GM18508 (cell line): ENCODE measurements around the gene UBE2D2.

Experiments
- ATAC-seq: cut with Tn5 transposase; IDR thresholded peaks from one replicate; pipeline ENCODE4 v1.9.1; 2021; ENCODE audit warnings: moderate number of reproducible peaks; ENCODE audit not compliant: insufficient read depth, unreplicated experiment

UBE2D2 gene

GRCh38 chr5:139657363-139658321, 96.5 kb downstream of the UBE2D2 start:
- ATAC-seq: no peak

- ATAC-seq: no peak
Measured at GRCh38 chr5:139658501-139658927, 97.4 kb downstream of the UBE2D2 start.

GRCh38 chr5:139658928-139659667, 98.0 kb downstream of the UBE2D2 start:
- no peak for ATAC-seq

- no peak for ATAC-seq
Measured at GRCh38 chr5:139659695-139660101, 98.6 kb downstream of the UBE2D2 start.

GRCh38 chr5:139660105-139660922, 99.2 kb downstream of the UBE2D2 start:
- ATAC-seq: no peak

- ATAC-seq: no peak
Measured at GRCh38 chr5:139660923-139661814, 100.0 kb downstream of the UBE2D2 start.

GRCh38 chr5:139662617-139663016, 101.5 kb downstream of the UBE2D2 start:
- no peak for ATAC-seq

DNA sequence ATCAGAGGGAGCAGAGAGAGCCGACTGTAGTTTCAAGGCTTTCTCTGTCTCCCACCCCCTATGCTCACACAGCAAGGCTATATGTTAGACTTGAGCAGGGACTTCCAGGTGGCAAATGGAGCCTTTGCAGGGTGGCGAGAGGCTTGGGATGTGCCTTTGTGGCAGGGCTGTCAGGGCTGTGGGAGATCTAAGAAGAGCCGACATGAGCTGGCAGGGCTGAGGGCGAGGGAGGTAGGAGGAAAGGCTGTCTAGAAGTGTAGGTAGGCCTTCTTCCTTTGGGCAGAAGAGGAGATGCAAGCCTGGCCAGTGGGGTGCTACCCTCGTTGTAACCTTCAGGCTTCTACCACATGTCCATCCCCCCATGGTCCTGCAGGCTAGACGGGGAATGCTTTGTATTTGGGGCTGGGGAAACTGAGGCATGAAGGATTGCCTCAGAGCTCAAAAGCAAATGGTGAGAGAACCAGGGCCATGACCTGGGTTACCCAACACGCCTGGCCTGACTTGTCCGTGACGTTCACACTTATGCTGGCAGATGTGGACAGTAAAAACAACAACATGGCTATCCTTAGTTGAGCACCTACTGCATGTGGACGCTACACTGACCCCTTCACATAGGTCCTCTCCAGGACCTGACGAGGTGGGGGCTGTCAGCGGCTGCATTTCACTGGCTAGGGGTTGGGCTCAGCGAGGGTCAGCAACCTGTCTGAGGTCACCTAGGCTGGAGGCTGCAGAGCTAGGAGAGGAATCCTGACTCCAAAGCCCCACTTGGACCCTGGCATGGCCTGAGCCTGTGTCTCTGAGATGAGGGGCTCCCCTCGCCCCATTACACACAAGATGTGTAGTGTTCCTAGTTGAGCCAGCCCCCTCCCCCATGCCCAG, 102.3 kb downstream of the UBE2D2 start:
- no peak for ATAC-seq

DNA sequence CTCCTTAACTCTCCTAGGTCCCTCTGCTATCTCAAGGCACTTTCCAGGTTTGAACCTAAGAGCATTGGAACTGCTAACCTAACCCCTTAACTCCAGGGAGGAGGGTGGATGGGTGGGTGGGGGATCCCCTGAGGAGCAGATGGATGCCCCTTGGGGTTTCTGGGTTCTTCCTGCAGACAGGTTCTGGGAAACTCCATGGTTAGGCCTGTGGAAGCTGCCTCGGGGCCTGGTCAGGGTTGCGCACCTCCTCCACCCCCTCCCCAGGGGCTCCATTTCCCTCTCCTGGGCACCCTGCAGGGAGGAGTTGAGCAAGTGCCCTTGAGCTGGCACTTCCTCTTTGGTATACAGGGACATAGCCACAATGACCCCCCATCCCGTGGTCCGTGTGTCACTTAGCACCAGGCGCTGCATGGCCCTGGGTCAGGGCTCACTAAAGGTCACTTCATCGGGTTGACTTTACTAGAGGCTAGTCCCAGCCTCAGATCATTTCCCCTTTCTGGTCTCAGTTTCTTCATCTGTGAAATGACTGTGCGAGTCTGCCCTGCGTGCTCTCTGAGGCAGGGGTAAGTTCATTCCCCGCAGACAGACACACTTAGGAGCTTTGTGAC, 103.1 kb downstream of the UBE2D2 start:
- peak; percentile 34 for ATAC-seq

DNA sequence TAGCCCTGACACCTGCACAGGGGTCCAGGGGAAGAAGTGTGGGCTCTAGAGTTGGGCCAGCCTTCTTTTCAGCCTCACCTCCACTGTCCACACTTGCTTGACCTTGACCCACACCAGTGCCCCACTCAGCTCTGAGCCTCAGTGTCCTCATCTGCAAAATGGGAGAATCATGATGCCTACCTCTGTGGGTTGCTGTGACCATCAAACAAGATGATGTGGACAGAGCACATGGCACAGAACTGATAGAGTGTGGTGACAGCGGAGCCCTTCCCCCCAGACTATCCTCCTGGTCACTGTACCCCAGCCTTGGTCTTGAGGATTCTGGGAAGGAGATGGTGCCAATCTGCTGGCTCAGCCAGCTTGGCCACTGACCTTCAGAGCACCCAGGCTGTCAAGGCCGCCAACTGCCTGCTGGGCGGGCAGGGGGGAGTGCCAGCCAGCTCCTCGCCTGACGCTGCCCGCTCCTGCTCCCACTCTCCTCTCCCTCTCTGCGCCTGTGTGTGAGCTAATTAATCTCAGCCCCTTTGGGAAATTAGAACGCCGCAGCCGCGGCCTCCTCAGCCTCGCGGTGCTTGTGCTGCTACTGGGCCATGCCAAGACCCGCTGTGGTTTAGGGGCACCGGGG, 103.7 kb downstream of the UBE2D2 start:
- ATAC-seq: no peak

DNA sequence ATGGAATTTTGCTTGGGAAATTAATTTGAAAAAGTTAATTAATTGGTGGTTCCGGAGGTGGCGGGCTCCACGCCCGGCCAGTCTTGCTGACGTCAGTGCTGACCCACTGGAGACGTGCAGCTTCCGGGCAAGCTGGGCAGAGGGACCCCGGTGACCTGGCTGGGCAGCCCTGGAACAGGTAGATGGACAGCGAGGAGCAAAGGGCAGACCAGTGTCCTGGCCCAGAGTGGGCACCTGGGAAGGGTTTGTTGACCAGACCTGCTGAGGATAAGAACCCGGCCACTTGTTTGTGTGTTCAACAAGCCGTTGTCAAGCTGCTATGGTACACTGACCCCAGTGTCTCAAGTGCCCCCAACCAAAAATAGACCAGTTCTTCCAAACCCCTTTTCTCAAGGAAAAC, 104.5 kb downstream of the UBE2D2 start:
- ATAC-seq: no peak

GRCh38 chr5:139666551-139666950, 105.4 kb downstream of the UBE2D2 start:
- no peak for ATAC-seq

- no peak for ATAC-seq
Measured at GRCh38 chr5:139667001-139667729, 106.0 kb downstream of the UBE2D2 start.

GRCh38 chr5:139667730-139668063, 106.6 kb downstream of the UBE2D2 start:
- no peak for ATAC-seq

DNA sequence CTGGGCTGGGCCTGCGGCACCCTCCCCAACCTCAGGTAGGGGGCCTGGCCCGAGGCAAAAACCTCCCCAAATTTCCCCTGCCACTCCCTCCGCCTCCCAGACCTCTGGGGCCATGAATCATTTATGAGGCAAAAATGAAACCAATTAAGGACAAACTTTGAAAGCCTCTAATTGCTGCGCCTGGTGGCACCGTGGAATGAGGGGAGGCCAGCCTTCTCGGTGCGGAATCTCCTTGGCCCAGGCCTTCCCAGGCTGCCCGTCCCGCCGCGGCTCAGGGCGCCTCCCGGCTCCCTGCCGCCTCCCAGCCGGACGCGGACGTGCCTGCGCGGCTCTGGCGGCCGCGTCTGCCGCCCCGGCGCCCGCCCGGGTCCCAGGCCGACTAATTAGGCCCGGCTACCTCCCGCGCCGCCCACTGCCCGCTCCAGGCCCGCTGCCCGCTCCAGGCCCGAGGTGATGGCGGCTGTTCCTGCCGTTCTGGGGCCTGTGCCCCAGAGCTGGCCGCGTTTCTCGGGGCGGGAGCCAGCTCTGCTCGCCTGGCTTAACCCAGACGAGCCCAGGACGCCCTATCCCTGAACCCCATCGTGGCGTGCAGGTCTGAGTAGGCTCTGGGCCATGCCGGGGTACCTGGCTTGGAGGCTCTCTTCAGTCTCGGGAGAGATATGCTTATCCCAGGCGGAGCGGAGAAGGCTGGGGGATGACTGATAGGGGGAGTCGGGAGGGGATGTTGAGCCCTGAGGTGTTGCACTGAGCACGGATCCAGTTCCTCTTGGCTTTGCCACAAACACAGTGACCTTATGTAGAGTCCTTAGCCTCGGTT, 107.1 kb downstream of the UBE2D2 start:
- ATAC-seq: no peak

- no peak for ATAC-seq
Measured at GRCh38 chr5:139668924-139669661, 108.0 kb downstream of the UBE2D2 start.
